IMR-90 (cell line): Measurements from ENCODE around the gene SNAP29.
"Not testable (repeated sequence)": the region's sequence is repeated elsewhere in the genome, so short reads cannot be mapped to it uniquely, and the experiment has no call there.

Source experiments
- BHLHE40 ChIP-seq: fragments of 150-350 bp; IDR thresholded peaks from 2 replicates; pipeline ENCODE4 v1.6.1; 2016; ENCODE audit warnings: mild to moderate bottlenecking, low read depth, low read length
- CTCF ChIP-seq: conservative IDR thresholded peaks from 2 replicates; pipeline ENCODE4 v1.5.1; 2012; ENCODE audit warnings: mild to moderate bottlenecking, low read depth, low read length, improper control_type of control experiment
- POLR2A ChIP-seq: IDR thresholded peaks from 2 replicates; pipeline ENCODE4 v1.6.1; 2012; ENCODE audit warnings: mild to moderate bottlenecking, low read depth, low read length
- RAD21 ChIP-seq: IDR thresholded peaks from 2 replicates; pipeline ENCODE4 v1.6.1; 2012; ENCODE audit warnings: low read length, improper control_type of control experiment

GRCh38 chr22:20939457-20940185 lies 80.8 kb downstream of the SNAP29 start:
- not testable (repeated sequence) for TF ChIP-seq BHLHE40, CTCF, POLR2A, RAD21
